ENCODE data around the gene CDC45.

Gene CDC45

GRCh38 chr22:19522190-19522880 lies 42.6 kb downstream of the CDC45 start:
- ChIA-PET CTCF (interaction anchor here (0.6 kb wide), 2 partner anchors 126 to 167 kb away, joined by 3 read pairs; no protein-coding TSS in a partner anchor), POLR2A (no interaction called here)
- no peak overlapping the region for H3K27ac ChIP-seq (ENCODE audit: extremely low read depth, low read depth, low read length)
- no peaks in the 10 kb centered on the region for H3K9me3 ChIP-seq (ENCODE audit: control insufficient read depth, insufficient read depth, low read depth, low read length)
- H3K36me3 ChIP-seq (ENCODE audit: control insufficient read depth in 2 of 2, insufficient read depth in 1 of 2, low read length in 2 of 2): peaks cover 0 to 47% of the 10 kb centered on the region in 2 experiments; a peak in 1 of 3 replicates
- H3K4me3 ChIP-seq (ENCODE audit: low read depth, low read length): no peak overlapping the region
- peak; percentile 74 for TF ChIP-seq ZIC2 (tag by site-specific recombination; IDR thresholded peaks at IDR 0.05)
- TF ChIP-seq ZNF302 (tag by site-specific recombination; IDR thresholded peaks at IDR 0.05; ENCODE audit: low read depth): no peak
- no peaks in the 10 kb centered on the region for H3K4me1 ChIP-seq (ENCODE audit: control insufficient read depth, insufficient read depth, low read length)

- Histone ChIP-seq H3K4me1 (ENCODE audit: control insufficient read depth, insufficient read depth, low read length) (no peaks in the 10 kb centered on the region), H3K4me3 (ENCODE audit: low read depth, low read length) (no peak overlapping the region), H3K36me3 (ENCODE audit: control insufficient read depth in 2 of 2, insufficient read depth in 1 of 2, low read length in 2 of 2) (peaks cover 0 to 41% of the 10 kb centered on the region in 2 experiments; a peak in 1 of 3 replicates), H3K27ac (ENCODE audit: extremely low read depth, low read depth, low read length) (no peak overlapping the region), H3K9me3 (ENCODE audit: control insufficient read depth, insufficient read depth, low read depth, low read length) (no peaks in the 10 kb centered on the region)
- CTCF ChIA-PET: no interaction called here
- TF ChIP-seq GFI1B (tag by site-specific recombination; IDR thresholded peaks at IDR 0.05) (no peak), ZNF549 (tag by site-specific recombination; IDR thresholded peaks at IDR 0.05) (no peak), ZNF148 (tag by site-specific recombination; IDR thresholded peaks at IDR 0.05; ENCODE audit: borderline replicate concordance) (no peak), ZSCAN4 (tag by site-specific recombination; IDR thresholded peaks at IDR 0.05) (no peak), SCRT2 (tag by site-specific recombination; IDR thresholded peaks at IDR 0.05) (no peak), ZNF776 (tag by site-specific recombination; IDR thresholded peaks at IDR 0.05; ENCODE audit: borderline replicate concordance) (no peak), ZNF292 (tag by site-specific recombination; IDR thresholded peaks at IDR 0.05; ENCODE audit: borderline replicate concordance, low read depth) (no peak), ZFHX2 (tag by site-specific recombination; conservative IDR thresholded peaks at IDR 0.05) (peak; percentile 25; the same call in 1 of the 2 replicates), KLF8 (tag by site-specific recombination; IDR thresholded peaks at IDR 0.05) (no peak), ZNF830 (tag by site-specific recombination; IDR thresholded peaks at IDR 0.05; ENCODE audit: low read depth) (no peak), ZNF157 (tag by site-specific recombination; IDR thresholded peaks at IDR 0.05) (no peak), ZNF146 (tag by site-specific recombination; IDR thresholded peaks at IDR 0.05) (no peak), ZNF610 (tag by site-specific recombination; IDR thresholded peaks at IDR 0.05; ENCODE audit: borderline replicate concordance) (no peak), ZBTB20 (tag by site-specific recombination; IDR thresholded peaks at IDR 0.05) (peak; percentile 73), EGR2 (tag by site-specific recombination; IDR thresholded peaks at IDR 0.05; ENCODE audit: low read depth) (peak; percentile 42; the same call in 1 of the 2 replicates), ZNF140 (tag by site-specific recombination; IDR thresholded peaks at IDR 0.05) (no peak), ZNF548 (tag by site-specific recombination; IDR thresholded peaks at IDR 0.05) (no peak)
- POLR2A ChIA-PET: no interaction called here
Measured at GRCh38 chr22:19522881-19523239, 43.1 kb downstream of the CDC45 start.

Measured in HEK293 (cell line).